IMR-90 (cell line): Measurements from ENCODE around the gene HADHB. TPM values are rescaled to one million over a fixed set of nuclear protein-coding genes. Genes with fewer than 3 reads are reported as not detected.
A peak's percentile ranks its signal among the peaks of the same experiment; 100 is the strongest.

Experiments
- ATAC-seq: fragments of 200-7000 bp; cut with Tn5 transposase; 2 replicates; pipeline ENCODE4 v1.9.1; 2020; ENCODE audit warnings: low read depth, mild to moderate bottlenecking, moderate library complexity
- BruUV-seq: library from RNA; stranded (reverse); fragments of 400-500 nt; replicated peaks from 2 replicates; lab custom pipeline; 2021; lab: Mats Ljungman, UMichigan
- CTCF ChIA-PET: fragments of 300-600 bp; formaldehyde crosslinking; extraction: SDS; loops from one replicate; lab custom pipeline; 2021; ENCODE audit warnings: antibody characterized with exemption; lab: Yijun Ruan, JAX
- POLR2A ChIA-PET: fragments of 300-600 bp; sonication (Branson Sonifier 250); formaldehyde crosslinking; loops from one replicate; lab custom pipeline; 2022; ENCODE audit warnings: antibody characterized with exemption; ENCODE audit not compliant: unreplicated experiment; lab: Charles Lee
- DNase-seq: peaks from one replicate; pipeline ENCODE4 v3.0.0; 2013
- H2AFZ ChIP-seq: replicated peaks from 2 replicates; pipeline ENCODE3; 2013; ENCODE audit warnings: low read length, mild to moderate bottlenecking; ENCODE audit not compliant: poor library complexity
- H2AK5ac ChIP-seq: 2 replicates; pipeline ENCODE4 v1.6.1; 2013; ENCODE audit warnings: low read depth, low read length, inconsistent platforms
- H2AK9ac ChIP-seq: replicated peaks from 2 replicates; pipeline ENCODE3; 2013; ENCODE audit warnings: mild to moderate bottlenecking, low read depth, low read length, moderate library complexity; ENCODE audit not compliant: poor library complexity
- H2BK120ac ChIP-seq: 2 replicates; pipeline ENCODE4 v1.6.1; 2013; ENCODE audit warnings: low read depth, low read length, inconsistent platforms
- H2BK15ac ChIP-seq: 3 replicates; pipeline ENCODE4 v1.6.1; 2013; ENCODE audit warnings: low read depth, low read length, inconsistent platforms
- H2BK20ac ChIP-seq: 2 replicates; pipeline ENCODE4 v1.6.1; 2013; ENCODE audit warnings: low read depth, mild to moderate bottlenecking, inconsistent platforms, low read length, moderate library complexity
- H2BK5ac ChIP-seq: 2 replicates; pipeline ENCODE4 v1.6.1; 2013; ENCODE audit warnings: mild to moderate bottlenecking, low read depth, low read length, inconsistent platforms; ENCODE audit not compliant: poor library complexity, severe bottlenecking
- H3K14ac ChIP-seq: replicated peaks from 2 replicates; pipeline ENCODE4 v1.6.1; 2013; ENCODE audit warnings: low read depth, low read length, inconsistent platforms
- H3K18ac ChIP-seq: 2 replicates; pipeline ENCODE4 v1.6.1; 2013; ENCODE audit warnings: low read depth, low read length, control low read depth
- H3K23ac ChIP-seq: 2 replicates; pipeline ENCODE4 v1.6.1; 2013; ENCODE audit warnings: low read depth, low read length, inconsistent platforms
- H3K27ac ChIP-seq: 2 replicates; pipeline ENCODE4 v1.5.1; 2013; ENCODE audit warnings: mild to moderate bottlenecking, control low read depth, low read length; ENCODE audit not compliant: insufficient read depth
- H3K27me3 ChIP-seq: 2 replicates; pipeline ENCODE4 v1.6.1; 2013; ENCODE audit warnings: low read length; ENCODE audit not compliant: control insufficient read depth, insufficient read depth
- H3K36me3 ChIP-seq: 2 replicates; pipeline ENCODE4 v1.6.1; 2013; ENCODE audit warnings: low read length, mixed read lengths; ENCODE audit not compliant: control insufficient read depth, insufficient read depth
- H3K4ac ChIP-seq: 2 replicates; pipeline ENCODE4 v1.6.1; 2013; ENCODE audit warnings: low read depth, low read length, inconsistent platforms
- H3K4me1 ChIP-seq: 2 replicates; pipeline ENCODE4 v1.6.1; 2013; ENCODE audit warnings: low read length, mixed read lengths; ENCODE audit not compliant: control insufficient read depth, insufficient read depth
- H3K4me2 ChIP-seq: 2 replicates; pipeline ENCODE4 v1.6.1; 2013; ENCODE audit warnings: low read depth, mild to moderate bottlenecking, control low read depth, low read length, moderate library complexity
- H3K4me3 ChIP-seq: 2 replicates; pipeline ENCODE4 v1.5.1; 2013; ENCODE audit warnings: low read depth, mild to moderate bottlenecking, control low read depth, low read length, moderate library complexity; ENCODE audit not compliant: insufficient read depth
- H3K56ac ChIP-seq: 2 replicates; pipeline ENCODE4 v1.6.1; 2013; ENCODE audit warnings: low read length, inconsistent platforms; ENCODE audit not compliant: insufficient read depth; ENCODE audit errors: extremely low read depth
- H3K79me1 ChIP-seq, 2 experiments: 2 replicates each; pipeline ENCODE4 v1.6.1; 2013; ENCODE audit warnings: low read length in 2 of 2, inconsistent platforms in 1 of 2, low read depth in 1 of 2
- H3K9ac ChIP-seq: 2 replicates; pipeline ENCODE4 v1.6.1; 2013; ENCODE audit warnings: low read depth, low read length, control low read depth
- H3K9me1 ChIP-seq: 2 replicates; pipeline ENCODE4 v1.6.1; 2013; ENCODE audit warnings: low read length, inconsistent platforms; ENCODE audit not compliant: insufficient read depth
- H3K9me3 ChIP-seq: 2 replicates; pipeline ENCODE4 v1.6.1; 2013; ENCODE audit warnings: low read length; ENCODE audit not compliant: control insufficient read depth, insufficient read depth
- H4K20me1 ChIP-seq: 2 replicates; pipeline ENCODE4 v1.6.1; 2013; ENCODE audit warnings: low read length, inconsistent platforms; ENCODE audit not compliant: insufficient read depth
- H4K5ac ChIP-seq: 2 replicates; pipeline ENCODE4 v1.6.1; 2013; ENCODE audit warnings: mild to moderate bottlenecking, low read depth, low read length, control low read depth
- H4K8ac ChIP-seq, 2 experiments: 2 replicates each; pipeline ENCODE4 v1.6.1; 2013; ENCODE audit warnings: low read depth in 2 of 2, low read length in 2 of 2, control low read depth in 1 of 2, inconsistent platforms in 1 of 2
- H4K91ac ChIP-seq: 2 replicates; pipeline ENCODE4 v1.6.1; 2013; ENCODE audit warnings: low read depth, low read length, inconsistent platforms; ENCODE audit not compliant: insufficient read depth
- BHLHE40 ChIP-seq: fragments of 150-350 bp; IDR thresholded peaks from 2 replicates; pipeline ENCODE4 v1.6.1; 2016; ENCODE audit warnings: mild to moderate bottlenecking, low read depth, low read length
- CEBPB ChIP-seq: IDR thresholded peaks from 2 replicates; pipeline ENCODE4 v1.6.1; 2012; ENCODE audit warnings: low read depth, low read length, improper control_type of control experiment
- CHD1 ChIP-seq: IDR thresholded peaks from 2 replicates; pipeline ENCODE4 v1.6.1; 2012; ENCODE audit warnings: low read depth, low read length, improper control_type of control experiment
- ELK1 ChIP-seq: fragments of 150-350 bp; IDR thresholded peaks from 2 replicates; pipeline ENCODE4 v1.6.1; 2016; ENCODE audit warnings: low read depth, mild to moderate bottlenecking, low read length, moderate library complexity, borderline replicate concordance
- FOS ChIP-seq: fragments of 150-350 bp; IDR thresholded peaks from 2 replicates; pipeline ENCODE4 v1.6.1; 2016; ENCODE audit warnings: low read depth, low read length
- MAFK ChIP-seq: IDR thresholded peaks from 2 replicates; pipeline ENCODE4 v1.6.1; 2012; ENCODE audit warnings: low read depth, low read length, improper control_type of control experiment
- MAZ ChIP-seq: IDR thresholded peaks from 2 replicates; pipeline ENCODE4 v1.6.1; 2012; ENCODE audit warnings: low read depth, mild to moderate bottlenecking, low read length, improper control_type of control experiment, moderate library complexity, borderline replicate concordance
- NFE2L2 ChIP-seq: fragments of 150-350 bp; IDR thresholded peaks from 2 replicates; pipeline ENCODE4 v1.6.1; 2016; ENCODE audit warnings: low read depth, mild to moderate bottlenecking, low read length
- POLR2A ChIP-seq: IDR thresholded peaks from 2 replicates; pipeline ENCODE4 v1.6.1; 2012; ENCODE audit warnings: mild to moderate bottlenecking, low read depth, low read length
- RAD21 ChIP-seq: IDR thresholded peaks from 2 replicates; pipeline ENCODE4 v1.6.1; 2012; ENCODE audit warnings: low read length, improper control_type of control experiment
- RCOR1 ChIP-seq: IDR thresholded peaks from 2 replicates; pipeline ENCODE4 v1.6.1; 2012; ENCODE audit warnings: mild to moderate bottlenecking, low read length, improper control_type of control experiment; ENCODE audit not compliant: insufficient replicate concordance
- RFX5 ChIP-seq: IDR thresholded peaks from 2 replicates; pipeline ENCODE4 v1.8.0; 2012; ENCODE audit warnings: low read depth, mild to moderate bottlenecking, low read length, moderate library complexity
- SMC3 ChIP-seq: fragments of 150-350 bp; IDR thresholded peaks from 2 replicates; pipeline ENCODE4 v1.6.1; 2016; ENCODE audit warnings: low read depth, mild to moderate bottlenecking, antibody characterized with exemption, low read length, moderate library complexity
- WGBS, 2 experiments: methylation state at CpG; one replicate each; pipeline versions ENCODE4 v1.1.5 to v1.1.7; 2013; ENCODE audit warnings: missing lambda C conversion rate in 2 of 2; ENCODE audit not compliant: insufficient read length in 1 of 2; ENCODE audit errors: extremely low coverage in 2 of 2; 5-methylcytosine and 5-hydroxymethylcytosine counted together
- dilution Hi-C: fragments of 300-500 bp; cut with HindIII; formaldehyde crosslinking; loops from one replicate; pipeline ENCODE4 v1.14.3; 2018; ENCODE audit warnings: low sequenced_read_pairs; ENCODE audit not compliant: unreplicated experiment
- in situ Hi-C: fragments of 300-500 bp; cut with MboI; formaldehyde crosslinking; loops from 3 replicates; pipeline ENCODE4 v1.14.3; 2019; ENCODE audit warnings: low sequenced_read_pairs, inconsistent platforms, mixed read lengths
- intact Hi-C: fragments of 100-400 bp; cut with micrococcal nuclease; formaldehyde crosslinking; loops from 2 replicates; pipeline ENCODE4 v1.10.0; 2022
- polyA plus RNA-seq, 3 experiments: library from polyadenylated mRNA; depleted of rRNA; stranded (reverse); fragments of >200 nt; gene quantifications; 2 replicates each; pipeline ENCODE4 v1.2.3, GENCODE V29; 2012; ENCODE audit warnings: low replicate concordance in 1 of 3
- total RNA-seq: library from RNA; depleted of rRNA; stranded (reverse); fragments of >200 nt; gene quantifications from 2 replicates; pipeline ENCODE4 v1.2.3, GENCODE V29; 2012
- TF ChIP-seq, protein P1 (sequence below): conservative IDR thresholded peaks from 2 replicates; pipeline ENCODE4 v1.5.1; 2012; ENCODE audit warnings: mild to moderate bottlenecking, low read depth, low read length, improper control_type of control experiment
- TF ChIP-seq, protein P2 (sequence below): fragments of 150-350 bp; IDR thresholded peaks from 2 replicates; pipeline ENCODE4 v1.6.1; 2017; ENCODE audit warnings: mild to moderate bottlenecking, antibody characterized with exemption, low read length, low read depth

Gene HADHB
- total and polyA plus RNA-seq, 2 of the 4 experiments (the other 2 are of a cell fraction): 67.9 to 79.8 TPM

- Histone ChIP-seq H4K91ac (peak overlapping the region; percentile 93), H3K4me1 (peaks cover 12% of the 10 kb centered on the region), H3K14ac (peak overlapping the region; percentile 95), H3K27ac (peak overlapping the region; percentile 76), H2AFZ (peak overlapping the region; percentile 84), H2AK9ac (no peak overlapping the region), H3K4ac (peak overlapping the region; percentile 85), H2BK20ac (peak overlapping the region; percentile 72), H3K4me2 (peak overlapping the region; percentile 77), H4K5ac (peak overlapping the region; percentile 71), H3K9ac (peak overlapping the region; percentile 68), H3K79me1 (no peaks in the 10 kb centered on the region), H2BK15ac (peak overlapping the region; percentile 86; the same call in 2 of the 3 replicates), H3K18ac (peak overlapping the region; percentile 40), H3K27me3 (no peaks in the 10 kb centered on the region), H3K56ac (peak overlapping the region; percentile 79), H3K9me3 (no peaks in the 10 kb centered on the region), H4K20me1 (no peaks in the 10 kb centered on the region), H2AK5ac (no peak overlapping the region), H2BK120ac (peak overlapping the region; percentile 79), H4K8ac (peak overlapping the region; percentile 82 to 93), H3K23ac (peak overlapping the region; percentile 79), H3K4me3 (peak overlapping the region; percentile 31), H3K9me1 (no peaks in the 10 kb centered on the region), H2BK5ac (peak overlapping the region; percentile 56), H3K36me3 (no peaks in the 10 kb centered on the region)
- dilution Hi-C loops (no loop called here), intact Hi-C loops (loop anchor here (1.0 kb wide), 1 partner anchor 55 kb away; the partner anchor contains the start of genes HADHA and HADHB), in situ Hi-C loops (no loop called here)
- 0% methylated on average over 6 of the region's 9 CpGs; no CpG with 5 or more reads in 1 of the 2 experiments for WGBS, 2 experiments
- ChIA-PET CTCF (no interaction called here), POLR2A (interaction anchor here (0.6 kb wide), 1 partner anchor 28 kb away, joined by 4 read pairs; no protein-coding TSS in a partner anchor)
- ATAC-seq (peak; percentile 69), DNase-seq (peak; percentile 68)
- TF ChIP-seq, protein P1, sequence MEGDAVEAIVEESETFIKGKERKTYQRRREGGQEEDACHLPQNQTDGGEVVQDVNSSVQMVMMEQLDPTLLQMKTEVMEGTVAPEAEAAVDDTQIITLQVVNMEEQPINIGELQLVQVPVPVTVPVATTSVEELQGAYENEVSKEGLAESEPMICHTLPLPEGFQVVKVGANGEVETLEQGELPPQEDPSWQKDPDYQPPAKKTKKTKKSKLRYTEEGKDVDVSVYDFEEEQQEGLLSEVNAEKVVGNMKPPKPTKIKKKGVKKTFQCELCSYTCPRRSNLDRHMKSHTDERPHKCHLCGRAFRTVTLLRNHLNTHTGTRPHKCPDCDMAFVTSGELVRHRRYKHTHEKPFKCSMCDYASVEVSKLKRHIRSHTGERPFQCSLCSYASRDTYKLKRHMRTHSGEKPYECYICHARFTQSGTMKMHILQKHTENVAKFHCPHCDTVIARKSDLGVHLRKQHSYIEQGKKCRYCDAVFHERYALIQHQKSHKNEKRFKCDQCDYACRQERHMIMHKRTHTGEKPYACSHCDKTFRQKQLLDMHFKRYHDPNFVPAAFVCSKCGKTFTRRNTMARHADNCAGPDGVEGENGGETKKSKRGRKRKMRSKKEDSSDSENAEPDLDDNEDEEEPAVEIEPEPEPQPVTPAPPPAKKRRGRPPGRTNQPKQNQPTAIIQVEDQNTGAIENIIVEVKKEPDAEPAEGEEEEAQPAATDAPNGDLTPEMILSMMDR: no peak
- TF ChIP-seq, protein P2, sequence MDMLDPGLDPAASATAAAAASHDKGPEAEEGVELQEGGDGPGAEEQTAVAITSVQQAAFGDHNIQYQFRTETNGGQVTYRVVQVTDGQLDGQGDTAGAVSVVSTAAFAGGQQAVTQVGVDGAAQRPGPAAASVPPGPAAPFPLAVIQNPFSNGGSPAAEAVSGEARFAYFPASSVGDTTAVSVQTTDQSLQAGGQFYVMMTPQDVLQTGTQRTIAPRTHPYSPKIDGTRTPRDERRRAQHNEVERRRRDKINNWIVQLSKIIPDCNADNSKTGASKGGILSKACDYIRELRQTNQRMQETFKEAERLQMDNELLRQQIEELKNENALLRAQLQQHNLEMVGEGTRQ: no peak
- TF ChIP-seq FOS: no peak
- TF ChIP-seq MAZ: no peak
- TF ChIP-seq RAD21: no peak
- TF ChIP-seq CEBPB: no peak
- no peak for TF ChIP-seq BHLHE40
- no peak for TF ChIP-seq ELK1
- no peak for TF ChIP-seq CHD1
- no peak for TF ChIP-seq NFE2L2
- TF ChIP-seq RCOR1: no peak
- no peak for TF ChIP-seq SMC3
- no peak for TF ChIP-seq MAFK
- no peak for TF ChIP-seq POLR2A
- no peak for TF ChIP-seq RFX5
- BruUV-seq: no TSS peak
Observed at GRCh38 chr2:26299471-26300101, 54.8 kb downstream of the HADHB start.
